H1 (cell line): ENCODE results near the gene APH1B. TPM values are rescaled to one million over a fixed set of nuclear protein-coding genes. Genes with fewer than 3 reads are reported as not detected.

Experiments used
- CTCF ChIA-PET: fragments of 300-600 bp; sonication (Branson Sonifier 250); formaldehyde crosslinking; loops from one replicate; lab custom pipeline; 2021; ENCODE audit not compliant: partially characterized antibody; lab: Charles Lee
- POLR2A ChIA-PET: fragments of 300-600 bp; sonication (Branson Sonifier 250); formaldehyde crosslinking; loops from one replicate; lab custom pipeline; 2021; ENCODE audit warnings: inconsistent platforms; ENCODE audit not compliant: partially characterized antibody; lab: Charles Lee
- DNase-seq, 2 experiments: peaks; one replicate each; pipeline versions ENCODE4 v3.0.0 to v3.0.0-alpha.2; 2010 to 2022; ENCODE audit warnings: low spot score in 2 of 2, low read depth in 1 of 2, mixed read lengths in 1 of 2
- FAIRE-seq: peaks from 2 replicates; lab custom pipeline; 2011; peaks lifted over from hg19 to GRCh38; lab: Jason Lieb, UNC
- H2AFZ ChIP-seq: 2 replicates; pipeline ENCODE4 v1.8.1; 2012; ENCODE audit warnings: low read length, inconsistent platforms
- H2AK5ac ChIP-seq: 2 replicates; pipeline ENCODE4 v1.6.1; 2013; ENCODE audit warnings: low read depth, low read length
- H2BK120ac ChIP-seq: replicated peaks from 2 replicates; pipeline ENCODE3; 2013; ENCODE audit warnings: low read depth, low read length, inconsistent platforms
- H2BK12ac ChIP-seq: 2 replicates; pipeline ENCODE4 v1.6.1; 2013; ENCODE audit warnings: low read depth, low read length
- H2BK15ac ChIP-seq: 2 replicates; pipeline ENCODE4 v1.6.1; 2013; ENCODE audit warnings: low read length
- H2BK20ac ChIP-seq: 2 replicates; pipeline ENCODE4 v1.6.1; 2013; ENCODE audit warnings: low read length
- H2BK5ac ChIP-seq: 2 replicates; pipeline ENCODE4 v1.6.1; 2013; ENCODE audit warnings: low read depth, low read length
- H3K14ac ChIP-seq: 2 replicates; pipeline ENCODE4 v1.6.1; 2013; ENCODE audit warnings: inconsistent platforms; ENCODE audit not compliant: insufficient read length
- H3K18ac ChIP-seq: 2 replicates; pipeline ENCODE4 v1.6.1; 2013; ENCODE audit warnings: low read length; ENCODE audit errors: extremely low read depth
- H3K23ac ChIP-seq: 2 replicates; pipeline ENCODE4 v1.6.1; 2013; ENCODE audit warnings: inconsistent platforms; ENCODE audit not compliant: insufficient read length
- H3K23me2 ChIP-seq: 2 replicates; pipeline ENCODE4 v1.6.1; 2013; ENCODE audit warnings: low read depth, low read length
- H3K27ac ChIP-seq: 2 replicates; pipeline ENCODE4 v1.6.1; 2011; ENCODE audit warnings: low read depth, low read length, inconsistent platforms
- H3K27me3 ChIP-seq, 4 experiments: replicated peaks in 1 of 4; 1 replicate in 1 of 4; 2 replicates in 3 of 4; pipeline versions ENCODE4 v1.6.1 to v1.8.1; 2011 to 2013; ENCODE audit warnings: low read length in 3 of 4, mild to moderate bottlenecking in 3 of 4, inconsistent platforms in 2 of 4, mixed read lengths in 2 of 4, moderate library complexity in 1 of 4; ENCODE audit not compliant: control insufficient read depth in 3 of 4, insufficient read depth in 3 of 4; ENCODE audit errors: extremely low read depth in 1 of 4
- H3K36me3 ChIP-seq, 4 experiments: 2 replicates each; pipeline versions ENCODE4 v1.6.1 to v1.8.1; 2011 to 2013; ENCODE audit warnings: mild to moderate bottlenecking in 4 of 4, low read length in 3 of 4, moderate library complexity in 2 of 4, control low read depth in 1 of 4, inconsistent platforms in 1 of 4; ENCODE audit not compliant: insufficient read depth in 4 of 4, control insufficient read depth in 2 of 4
- H3K4ac ChIP-seq: replicated peaks from 2 replicates; pipeline ENCODE3; 2013; ENCODE audit warnings: low read length, low read depth, mixed read lengths, inconsistent platforms; ENCODE audit not compliant: insufficient read length
- H3K4me1 ChIP-seq, 4 experiments: replicated peaks in 1 of 4; 1 replicate in 1 of 4; 2 replicates in 3 of 4; pipeline versions ENCODE4 v1.6.1 to v1.8.1; 2011 to 2013; ENCODE audit warnings: low read length in 3 of 4, inconsistent platforms in 2 of 4, mixed read lengths in 1 of 4; ENCODE audit not compliant: insufficient read depth in 4 of 4, control insufficient read depth in 3 of 4
- H3K4me2 ChIP-seq, 2 experiments: 2 replicates each; pipeline versions ENCODE4 v1.6.1 to v1.8.1; 2011 to 2013; ENCODE audit warnings: low read depth in 2 of 2, low read length in 2 of 2, control low read depth in 1 of 2, inconsistent platforms in 1 of 2, mild to moderate bottlenecking in 1 of 2; ENCODE audit not compliant: insufficient read depth in 1 of 2
- H3K4me3 ChIP-seq, 4 experiments: fragments of 200-600, 300-600 bp in 1 of 4; sonication (generic), shearing (Covaris generic), sonication (Bioruptor Twin) in 1 of 4; 2 replicates each; pipeline versions ENCODE4 v1.5.1 to v1.8.1; 2011 to 2016; ENCODE audit warnings: low read length in 4 of 4, low read depth in 3 of 4, control low read depth in 2 of 4, inconsistent platforms in 2 of 4, mild to moderate bottlenecking in 2 of 4, mixed read lengths in 1 of 4, moderate library complexity in 1 of 4; ENCODE audit not compliant: insufficient read depth in 2 of 4; ENCODE audit errors: extremely low read depth in 1 of 4
- H3K56ac ChIP-seq: replicated peaks from 2 replicates; pipeline ENCODE3; 2013; ENCODE audit warnings: low read depth, mild to moderate bottlenecking, mixed read lengths, low read length, inconsistent platforms; ENCODE audit not compliant: insufficient read length
- H3K79me1 ChIP-seq: 2 replicates; pipeline ENCODE4 v1.6.1; 2013; ENCODE audit warnings: low read depth, low read length, control low read depth
- H3K79me2 ChIP-seq, 2 experiments: 2 replicates each; pipeline versions ENCODE4 v1.6.1 to v1.8.1; 2012 to 2013; ENCODE audit warnings: low read length in 2 of 2, mild to moderate bottlenecking in 2 of 2, inconsistent platforms in 1 of 2; ENCODE audit not compliant: insufficient read depth in 2 of 2, control insufficient read depth in 1 of 2
- H3K9ac ChIP-seq, 4 experiments: replicated peaks in 1 of 4; 1 replicate in 1 of 4; 2 replicates in 3 of 4; pipeline versions ENCODE4 v1.6.1 to v1.8.1; 2011 to 2013; ENCODE audit warnings: low read depth in 3 of 4, low read length in 3 of 4, control low read depth in 2 of 4, mild to moderate bottlenecking in 2 of 4, moderate library complexity in 2 of 4, inconsistent platforms in 1 of 4; ENCODE audit errors: extremely low read depth in 1 of 4
- H3K9me3 ChIP-seq, 2 experiments: 2 replicates each; pipeline versions ENCODE4 v1.6.1 to v1.8.1; 2012 to 2013; ENCODE audit warnings: mild to moderate bottlenecking in 2 of 2, moderate library complexity in 2 of 2, control low read depth in 1 of 2, inconsistent platforms in 1 of 2, low read depth in 1 of 2, low read length in 1 of 2, mixed read lengths in 1 of 2; ENCODE audit not compliant: insufficient read depth in 2 of 2
- H4K20me1 ChIP-seq, 2 experiments: replicated peaks in 1 of 2; 2 replicates each; pipeline versions ENCODE3 to v1.8.1; 2011 to 2013; ENCODE audit warnings: inconsistent platforms in 2 of 2, low read length in 2 of 2, mild to moderate bottlenecking in 1 of 2; ENCODE audit not compliant: insufficient read depth in 2 of 2, control insufficient read depth in 1 of 2
- H4K5ac ChIP-seq: 2 replicates; pipeline ENCODE4 v1.6.1; 2013; ENCODE audit warnings: low read length, low read depth, mixed read lengths, inconsistent platforms; ENCODE audit not compliant: insufficient read length
- H4K8ac ChIP-seq: 2 replicates; pipeline ENCODE4 v1.8.0; 2013; ENCODE audit warnings: mild to moderate bottlenecking, moderate library complexity, low read length, inconsistent platforms; ENCODE audit not compliant: insufficient read depth; ENCODE audit errors: extremely low read depth
- H4K91ac ChIP-seq: replicated peaks from 2 replicates; pipeline ENCODE3; 2013; ENCODE audit warnings: low read length, mixed read lengths, inconsistent platforms; ENCODE audit not compliant: insufficient read length
- BACH1 ChIP-seq: IDR thresholded peaks from 2 replicates; pipeline ENCODE4 v1.6.1; 2012; ENCODE audit warnings: low read length, improper control_type of control experiment
- GTF2F1 ChIP-seq: IDR thresholded peaks from 2 replicates; pipeline ENCODE4 v1.6.1; 2012; ENCODE audit warnings: low read depth, low read length, improper control_type of control experiment, borderline replicate concordance
- KDM5A ChIP-seq: fragments of 200-600 bp; IDR thresholded peaks from 2 replicates; pipeline ENCODE4 v1.7.1; 2012; ENCODE audit warnings: mild to moderate bottlenecking, low read length, inconsistent platforms, mixed read lengths
- MAX ChIP-seq: IDR thresholded peaks from 2 replicates; pipeline ENCODE4 v1.6.1; 2012; ENCODE audit warnings: inconsistent platforms
- NANOG ChIP-seq: IDR thresholded peaks from 2 replicates; pipeline ENCODE4 v1.6.1; 2011; ENCODE audit warnings: low read length, low read depth, mild to moderate bottlenecking, inconsistent platforms; ENCODE audit not compliant: insufficient read depth, poor library complexity, severe bottlenecking
- NRF1 ChIP-seq: IDR thresholded peaks from 2 replicates; pipeline ENCODE4 v1.6.1; 2011; ENCODE audit warnings: mild to moderate bottlenecking, low read depth, low read length, improper control_type of control experiment
- POLR2A ChIP-seq, 2 experiments: IDR thresholded peaks; 1 replicate in 1 of 2; 2 replicates in 1 of 2; pipeline ENCODE4 v1.6.1; 2011; ENCODE audit warnings: low read depth in 2 of 2, low read length in 2 of 2, mild to moderate bottlenecking in 2 of 2; ENCODE audit errors: control extremely low read depth in 1 of 2
- SIN3A ChIP-seq, 2 experiments: IDR thresholded peaks in 1 of 2; conservative IDR thresholded peaks in 1 of 2; 2 replicates each; pipeline ENCODE4 v1.6.1; 2011 to 2012; ENCODE audit warnings: low read length in 2 of 2, improper control_type of control experiment in 1 of 2, low read depth in 1 of 2, mild to moderate bottlenecking in 1 of 2
- SUZ12 ChIP-seq: fragments of 200-600 bp; sonication (generic); IDR thresholded peaks from 2 replicates; pipeline ENCODE4 v1.6.1; 2012; ENCODE audit warnings: mild to moderate bottlenecking, inconsistent platforms, low read length, moderate library complexity, mixed read lengths
- TBP ChIP-seq: IDR thresholded peaks from 2 replicates; pipeline ENCODE4 v1.6.1; 2011; ENCODE audit warnings: low read depth, low read length, improper control_type of control experiment
- TCF12 ChIP-seq: IDR thresholded peaks from 2 replicates; pipeline ENCODE4 v1.6.1; 2011; ENCODE audit warnings: low read depth, mild to moderate bottlenecking, low read length
- WGBS, 2 experiments: shearing (Covaris generic) in 1 of 2; methylation state at CpG; one replicate each; pipeline versions ENCODE4 v1.1.6 to v1.1.7; 2013 to 2015; ENCODE audit warnings: low lambda C conversion rate in 2 of 2, mixed read lengths in 2 of 2, inconsistent platforms in 1 of 2, low coverage in 1 of 2, missing lambda C conversion rate in 1 of 2; ENCODE audit not compliant: insufficient replicate concordance in 2 of 2, insufficient coverage in 1 of 2, insufficient read length in 1 of 2; ENCODE audit errors: extremely low coverage in 1 of 2, missing lambda C conversion rate in 1 of 2; 5-methylcytosine and 5-hydroxymethylcytosine counted together
- polyA plus RNA-seq, 7 experiments: library from polyadenylated mRNA; depleted of rRNA in 3 of 7; stranded (reverse) in 5 of 7; unstranded in 2 of 7; fragments of >200 nt in 5 of 7; fragments of 200-250 nt in 2 of 7; gene quantifications; 1 replicate in 5 of 7; 2 replicates in 1 of 7; 4 replicates in 1 of 7; pipeline versions ENCODE4 v1.2.1 to v1.2.3, GENCODE V29; 2011 to 2013; ENCODE audit warnings: missing spikeins in 2 of 7, mixed read lengths in 2 of 7
- total RNA-seq: library from RNA; stranded (reverse); fragmentation: NEBNext Ultra II Directional; extraction: Animal tissue kit (Norgen Biotek cat#: 25700); gene quantifications from 2 replicates; pipeline ENCODE4 v1.2.1, GENCODE V29; 2021

APH1B gene
- total and polyA plus RNA-seq, 2 of the 8 experiments (the other 6 are each of a cell fraction or from before 2014, with no cell fraction given): 11.5 to 22.9 TPM

DNA sequence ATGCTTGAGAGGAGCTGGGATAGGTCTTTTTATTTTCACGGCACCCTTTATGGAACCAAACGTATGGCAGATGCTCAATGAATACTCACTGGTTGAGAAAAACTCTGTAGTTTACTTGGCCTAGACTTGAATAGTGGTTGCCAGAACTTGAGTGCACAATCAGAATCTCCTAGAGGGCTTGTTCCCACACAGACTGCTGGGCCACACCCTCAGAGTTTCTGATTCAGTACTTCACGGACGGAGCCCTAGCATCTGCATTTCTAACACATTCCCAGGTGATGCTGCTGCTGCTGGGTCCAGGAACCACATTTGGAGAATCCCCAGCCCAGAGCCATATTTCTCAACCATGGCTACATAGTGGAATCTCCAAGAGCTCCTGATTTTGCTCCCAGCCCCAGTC is 79.7 kb downstream of the APH1B start:
- Histone ChIP-seq H3K79me1 (no peaks in the 10 kb centered on the region), H3K14ac (no peak overlapping the region), H3K27me3 (no peaks in the 10 kb centered on the region), H2BK20ac (no peak overlapping the region), H2BK120ac (no peak overlapping the region), H2BK12ac (no peak overlapping the region), H3K36me3 (no peaks in the 10 kb centered on the region), H4K5ac (no peak overlapping the region), H3K4me2 (no peak overlapping the region), H3K23ac (no peak overlapping the region), H2AFZ (no peak overlapping the region), H3K79me2 (no peaks in the 10 kb centered on the region), H2BK5ac (no peak overlapping the region), H3K4me3 (no peak overlapping the region), H3K56ac (no peak overlapping the region), H4K20me1 (no peaks in the 10 kb centered on the region), H2BK15ac (no peak overlapping the region), H4K8ac (no peak overlapping the region), H3K27ac (no peak overlapping the region), H3K18ac (no peak overlapping the region), H3K9me3 (no peaks in the 10 kb centered on the region), H3K23me2 (no peaks in the 10 kb centered on the region), H3K4ac (no peak overlapping the region), H3K4me1 (peaks cover 0 to 2% (median 0%) of the 10 kb centered on the region in 4 experiments; a peak in 4 of 7 replicates), H4K91ac (no peak overlapping the region), H3K9ac (no peak overlapping the region), H2AK5ac (no peak overlapping the region)
- POLR2A ChIA-PET: interaction anchor here (0.7 kb wide), 1 partner anchor 200 kb away, joined by 4 read pairs; the partner anchor contains the start of gene RPS27L
- no peak for TF ChIP-seq POLR2A (IDR thresholded peaks at IDR 0.05; ENCODE audit: control extremely low read depth in 1 of 2, low read depth in 2 of 2, low read length in 2 of 2)
- TF ChIP-seq SUZ12: no peak
- TF ChIP-seq MAX: no peak
- TF ChIP-seq KDM5A: no peak
- TF ChIP-seq TCF12: no peak
- no peak for TF ChIP-seq GTF2F1
- no peak for TF ChIP-seq NANOG
- no peak for TF ChIP-seq NRF1
- no peak for TF ChIP-seq SIN3A (conservative IDR thresholded peaks at IDR 0.05 in 1 of 2, IDR thresholded peaks at IDR 0.05 in 1 of 2; ENCODE audit: low read depth in 1 of 2, low read length in 2 of 2)
- TF ChIP-seq TBP: no peak
- no peak for TF ChIP-seq BACH1
- no peak for DNase-seq
- CTCF ChIA-PET: interaction anchor here (0.7 kb wide), 1 partner anchor 68 kb away, joined by 4 read pairs; no protein-coding TSS in a partner anchor
- no peak for FAIRE-seq
- 82% methylated on average over 4 of the region's 4 CpGs; no CpG with 5 or more reads in 1 of the 2 experiments for WGBS, 2 experiments
